Uterus (tissue), 2 donors: ENCODE results near the gene MARCHF9.

Source experiments
- POLR2A ChIP-seq, 2 donors: fragments of 450-650 bp; IDR thresholded peaks; one replicate each; pipeline ENCODE4 v1.6.1; 2016; ENCODE audit warnings: antibody characterized with exemption in 2 of 2, mild to moderate bottlenecking in 1 of 2, moderate library complexity in 1 of 2
- TF ChIP-seq, protein P1 (sequence below), 4 experiments: fragments of 200-600 bp in 2 of 4; fragments of 450-650 bp in 2 of 4; sonication (generic) in 2 of 4; IDR thresholded peaks; one replicate each; pipeline ENCODE4 v1.5.1; 2016 to 2019; ENCODE audit warnings: antibody characterized with exemption in 4 of 4, mild to moderate bottlenecking in 2 of 4, moderate library complexity in 1 of 4

DNA sequence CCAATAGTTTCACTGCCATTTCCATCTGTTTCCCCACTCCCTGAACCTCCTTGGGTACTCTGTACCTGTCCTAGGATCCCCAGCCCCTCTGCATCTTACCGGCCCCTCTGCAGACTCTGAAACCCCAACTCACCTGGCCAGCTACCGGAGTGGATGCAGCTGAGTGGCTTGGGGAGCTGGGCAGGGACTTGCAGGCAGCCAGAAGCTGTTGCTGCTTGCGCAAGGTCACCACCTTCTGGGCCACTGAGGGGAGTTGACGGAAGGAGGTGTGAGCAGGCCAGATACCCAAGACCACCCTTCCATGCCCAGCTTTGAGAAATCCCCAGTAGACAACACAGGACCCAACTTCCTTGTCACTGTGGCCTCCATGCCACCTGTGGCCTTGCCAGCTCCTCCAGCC lies 22.6 kb upstream of the MARCHF9 start:
- TF ChIP-seq, protein P1, sequence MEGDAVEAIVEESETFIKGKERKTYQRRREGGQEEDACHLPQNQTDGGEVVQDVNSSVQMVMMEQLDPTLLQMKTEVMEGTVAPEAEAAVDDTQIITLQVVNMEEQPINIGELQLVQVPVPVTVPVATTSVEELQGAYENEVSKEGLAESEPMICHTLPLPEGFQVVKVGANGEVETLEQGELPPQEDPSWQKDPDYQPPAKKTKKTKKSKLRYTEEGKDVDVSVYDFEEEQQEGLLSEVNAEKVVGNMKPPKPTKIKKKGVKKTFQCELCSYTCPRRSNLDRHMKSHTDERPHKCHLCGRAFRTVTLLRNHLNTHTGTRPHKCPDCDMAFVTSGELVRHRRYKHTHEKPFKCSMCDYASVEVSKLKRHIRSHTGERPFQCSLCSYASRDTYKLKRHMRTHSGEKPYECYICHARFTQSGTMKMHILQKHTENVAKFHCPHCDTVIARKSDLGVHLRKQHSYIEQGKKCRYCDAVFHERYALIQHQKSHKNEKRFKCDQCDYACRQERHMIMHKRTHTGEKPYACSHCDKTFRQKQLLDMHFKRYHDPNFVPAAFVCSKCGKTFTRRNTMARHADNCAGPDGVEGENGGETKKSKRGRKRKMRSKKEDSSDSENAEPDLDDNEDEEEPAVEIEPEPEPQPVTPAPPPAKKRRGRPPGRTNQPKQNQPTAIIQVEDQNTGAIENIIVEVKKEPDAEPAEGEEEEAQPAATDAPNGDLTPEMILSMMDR (IDR thresholded peaks at IDR 0.05) = no peak
- no peak for TF ChIP-seq POLR2A (IDR thresholded peaks at IDR 0.05)
